Melanocyte of skin (primary cell): ENCODE measurements around the gene VAMP2. TPM values are rescaled to one million over a fixed set of nuclear protein-coding genes. Genes with fewer than 3 reads are reported as not detected.

Source experiments
- total RNA-seq, 2 donors: library from RNA; depleted of rRNA; stranded (reverse); fragments of >200 nt; gene quantifications; 2 replicates each; pipeline ENCODE4 v1.2.3, GENCODE V29; 2012

VAMP2 gene
- total RNA-seq, result 1 to 10 TPM; 5.5 to 6.3 TPM

DNA sequence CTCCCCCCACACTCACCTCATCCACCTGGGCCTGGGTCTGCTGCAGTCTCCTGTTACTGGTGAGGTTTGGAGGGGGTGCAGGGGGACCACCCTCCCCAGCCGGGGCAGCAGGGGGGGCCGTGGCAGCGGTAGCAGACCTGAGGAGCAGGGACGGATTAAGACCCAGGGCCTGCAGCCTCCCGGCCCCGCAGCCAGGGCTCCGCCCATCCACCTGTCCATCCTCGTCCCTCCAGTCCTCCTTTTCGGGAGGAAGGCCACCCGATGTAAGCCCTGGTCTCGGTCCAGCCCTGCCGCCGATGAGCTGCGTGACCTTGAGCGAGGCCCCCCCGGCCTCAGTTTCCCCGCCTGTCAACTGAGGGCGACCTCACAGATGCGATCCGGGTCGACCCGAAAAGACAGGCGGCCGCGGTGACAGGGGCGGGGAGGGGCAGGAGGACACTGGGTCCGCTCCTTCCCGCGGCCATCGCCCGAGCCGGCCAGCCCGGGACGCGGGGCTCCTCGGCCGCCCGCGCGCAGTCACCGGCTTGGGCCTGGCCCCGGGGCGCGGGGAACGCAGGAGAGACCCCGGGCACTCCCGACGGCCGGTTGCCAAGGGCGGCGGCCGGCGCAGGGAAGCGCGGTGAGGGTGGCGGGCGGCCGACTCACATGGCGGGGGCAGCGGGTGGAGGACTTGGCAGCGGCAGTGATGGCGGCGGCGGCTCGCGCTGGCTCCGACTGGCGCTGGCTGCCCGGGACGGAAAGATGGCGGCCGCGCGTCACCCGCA lies at the start of gene VAMP2:
Gene VAMP2, minus strand, starts transcription at position 716 of the 764 bp plus-strand sequence. Its CDS starts 69 bp downstream, at position 647.

GRCh38 chr17:8209907-8210760 lies 47.4 kb upstream of the VAMP2 start, which contains the start of gene AURKB:
Gene AURKB (minus strand): TSS chr17:8210575. CDS start chr17:8210224, 351 bp downstream.

DNA sequence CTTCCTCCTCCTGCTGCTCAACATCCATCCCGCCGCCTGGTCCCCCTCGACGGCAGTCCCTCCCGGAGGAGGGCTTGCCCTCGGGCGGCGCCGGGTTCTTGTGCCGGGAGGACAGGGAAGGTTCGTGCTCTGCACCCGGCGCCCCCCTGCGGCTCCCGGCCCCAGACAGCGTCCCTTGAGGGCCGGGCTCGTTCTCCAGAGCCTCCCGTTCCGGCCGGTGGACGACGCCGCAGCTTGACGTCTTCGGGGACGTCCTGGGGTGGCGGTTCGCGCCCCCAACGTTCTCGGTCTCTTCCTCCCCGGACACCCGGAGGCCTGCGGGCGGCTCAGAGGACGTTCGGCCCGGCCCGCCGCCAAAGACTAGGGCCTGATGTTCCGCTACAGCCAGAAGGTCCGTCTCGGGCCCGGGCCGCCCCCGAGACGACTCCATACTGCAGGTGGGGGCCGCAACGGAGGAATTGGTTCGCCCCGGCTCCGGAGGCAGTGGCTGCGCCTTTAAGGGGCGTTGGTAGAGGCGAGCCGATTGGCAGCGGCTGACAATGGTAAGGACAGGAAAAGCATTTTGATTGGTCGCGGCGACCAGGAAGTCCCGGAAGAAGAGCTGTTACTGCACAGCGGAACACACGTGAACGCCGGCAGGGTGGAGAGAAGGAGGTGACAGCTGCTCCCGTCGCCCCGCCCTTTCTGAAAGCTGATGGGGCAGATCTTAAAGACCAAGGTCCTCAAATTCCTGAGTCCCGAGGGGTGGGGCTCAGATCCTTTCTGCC lies 27.1 kb upstream of the VAMP2 start, which contains the start of gene BORCS6:
Gene BORCS6, minus strand, starts transcription at position 470 of the 767 bp plus-strand sequence. Its CDS starts 40 bp downstream, at position 430.

DNA sequence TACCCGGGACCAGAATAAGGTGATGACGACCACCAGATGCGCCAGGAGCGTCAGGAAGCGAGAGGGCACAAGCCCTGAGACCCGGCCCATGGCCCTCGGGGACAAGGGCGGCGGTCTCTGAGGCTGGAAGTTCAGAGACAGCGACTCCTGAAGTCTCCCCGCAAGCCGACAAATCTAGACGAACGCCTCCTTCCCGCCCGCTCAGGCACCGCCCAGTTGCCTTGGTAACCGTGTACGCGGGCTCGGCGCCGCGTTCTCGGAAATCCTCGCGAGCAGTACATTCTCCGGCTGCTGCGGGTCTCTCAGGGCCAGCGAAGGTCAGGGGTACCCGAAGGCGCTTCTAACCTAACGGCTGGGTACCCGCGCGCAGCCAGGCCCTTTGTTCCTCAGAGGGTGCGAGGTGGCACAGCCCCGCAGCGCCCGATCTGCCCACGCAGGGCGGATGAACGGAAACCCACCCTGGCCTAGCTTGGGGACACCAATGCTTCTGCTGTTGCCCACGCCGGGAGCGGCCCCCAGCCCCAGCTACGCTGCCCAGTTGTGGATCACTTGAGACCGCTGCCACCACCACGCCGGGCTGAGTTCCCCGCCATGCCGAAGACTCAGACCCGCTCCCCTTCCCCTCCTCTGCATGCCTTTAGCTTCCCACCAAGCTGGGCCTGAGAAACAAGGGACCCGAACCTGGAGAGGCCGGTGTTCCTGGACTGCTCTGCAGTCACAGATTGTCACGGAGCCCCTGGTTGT lies 13.6 kb upstream of the VAMP2 start, which contains the start of gene TMEM107:
Gene TMEM107, minus strand, starts transcription at position 184 of the 744 bp plus-strand sequence. Its CDS starts 94 bp downstream, at position 90.

GRCh38 chr17:8152112-8152775 lies 10.5 kb downstream of the VAMP2 start, which contains the start of gene PER1:
Gene PER1 (minus strand): TSS chr17:8152404. CDS start chr17:8150706, 1,698 bp downstream.

DNA sequence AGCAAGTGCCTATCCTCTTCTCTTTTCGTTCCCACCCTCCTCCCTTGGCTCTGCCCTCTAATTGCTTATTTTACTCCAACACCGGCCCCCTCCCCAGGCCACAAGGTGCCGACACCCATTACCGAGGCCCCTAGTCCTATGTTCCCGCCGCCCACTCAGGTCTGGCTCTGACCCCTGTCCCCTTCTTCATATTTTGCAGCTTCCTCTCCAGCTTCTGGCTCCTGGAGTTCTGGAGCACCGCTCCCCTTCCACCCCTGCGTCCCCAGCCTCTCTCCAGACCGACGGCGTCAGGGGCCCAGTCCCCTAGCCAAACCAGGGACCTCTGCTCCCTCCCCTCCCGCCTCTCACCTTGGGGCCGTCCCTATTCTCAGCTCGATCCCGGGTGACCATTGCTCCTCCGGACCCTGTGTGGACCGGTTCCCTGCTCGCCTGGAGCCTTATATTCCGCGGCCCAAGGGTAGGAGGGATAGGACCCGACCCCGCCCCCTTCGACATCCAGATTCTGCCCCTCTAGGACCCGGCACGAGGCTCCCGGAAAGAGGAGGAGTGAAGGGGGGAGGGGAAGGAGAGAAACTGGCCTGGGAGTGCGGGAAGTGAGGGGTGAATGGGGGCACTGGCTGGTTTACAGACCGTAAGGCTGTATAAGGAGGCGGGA lies 38.9 kb downstream of the VAMP2 start, which contains the start of gene HES7:
Gene HES7, minus strand, starts transcription at position 412 of the 655 bp plus-strand sequence. Its CDS starts 22 bp downstream, at position 390.

DNA sequence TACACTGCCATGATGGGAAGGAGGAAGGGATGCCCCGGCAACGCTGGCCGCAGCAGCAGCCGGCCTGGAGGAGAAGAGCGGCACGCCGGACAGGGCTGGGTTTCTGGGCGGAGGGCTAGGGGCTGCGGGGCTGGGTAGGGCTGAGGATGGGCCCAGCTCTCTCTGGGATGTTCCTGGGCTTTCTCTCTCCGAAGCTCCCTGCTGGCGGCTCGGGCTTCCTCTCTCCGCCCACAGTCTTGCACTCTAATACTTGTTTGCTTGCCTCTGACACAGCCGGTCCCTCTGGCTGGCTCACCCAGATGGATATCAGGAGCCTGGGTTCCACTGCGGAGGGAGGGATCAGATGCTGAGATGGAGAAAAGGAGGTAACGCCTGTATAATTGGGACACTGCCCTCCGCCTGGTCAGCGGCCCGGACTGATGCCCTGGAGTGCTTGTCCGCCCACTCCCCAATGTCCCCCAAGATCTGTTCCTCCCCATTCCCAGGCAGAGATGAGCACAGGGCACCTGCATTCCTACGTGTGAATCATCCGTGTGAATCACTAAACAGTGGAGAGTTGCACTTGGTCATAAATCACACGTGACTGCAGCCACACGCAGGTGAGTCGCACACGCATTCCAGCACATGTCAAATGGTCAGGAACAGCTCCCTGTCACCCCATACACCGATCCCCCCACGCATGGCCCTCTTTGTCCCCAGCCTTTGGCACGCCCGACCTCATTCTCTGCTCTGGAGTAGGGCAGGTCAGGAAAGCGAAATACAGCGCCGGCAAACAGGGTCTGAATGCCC lies 44.6 kb downstream of the VAMP2 start, which contains the start of gene ALOXE3:
Gene ALOXE3, minus strand, starts transcription at position 535 of the 789 bp plus-strand sequence. Its CDS starts 524 bp downstream, at position 11.

Other genes starting within 250 kb of the VAMP2 start
- gene RNF227, start 246.7 kb downstream of the VAMP2 start, total RNA-seq, result 1 to 10 TPM in 1 of 2 donors, under 1 TPM in 1; 1.00 to 1.7 TPM
- gene KCNAB3, start 233.1 kb downstream of the VAMP2 start, total RNA-seq, result under 1 TPM; under 0.01 to 0.69 TPM
- gene TRAPPC1, start 231.0 kb downstream of the VAMP2 start, total RNA-seq, result 10 to 100 TPM; 41.3 to 48.6 TPM
- 10 to 100 TPM; 22.3 to 24.8 TPM for gene CNTROB, start 230.7 kb downstream of the VAMP2 start, total RNA-seq
- 1 to 10 TPM in 1 of 2 donors, not detected in 1; 1.4 TPM for gene GUCY2D, start 160.3 kb downstream of the VAMP2 start, total RNA-seq
- under 1 TPM in 1 of 2 donors, not detected in 1; under 0.01 TPM for gene ALOX15B, start 123.9 kb downstream of the VAMP2 start, total RNA-seq
- not detected for gene ALOX12B, start 75.2 kb downstream of the VAMP2 start, total RNA-seq
- not detected for gene ALOXE3, start 44.4 kb downstream of the VAMP2 start, total RNA-seq
- gene HES7, start 38.8 kb downstream of the VAMP2 start, total RNA-seq, result under 1 TPM in 1 of 2 donors, not detected in 1; 0.67 TPM
- gene PER1, start 10.5 kb downstream of the VAMP2 start, total RNA-seq, result 10 to 100 TPM; 22.0 to 25.5 TPM
- gene TMEM107, start 13.4 kb upstream of the VAMP2 start, total RNA-seq, result 10 to 100 TPM; 24.1 to 32.0 TPM
- gene BORCS6, start 27.2 kb upstream of the VAMP2 start, total RNA-seq, result 1 to 10 TPM; 6.3 to 8.9 TPM
- 10 to 100 TPM; 23.7 to 88.6 TPM for gene AURKB, start 47.6 kb upstream of the VAMP2 start, total RNA-seq
- gene CTC1, start 85.1 kb upstream of the VAMP2 start, total RNA-seq, result 1 to 10 TPM; 5.0 to 5.5 TPM
- 10 to 100 TPM; 44.7 to 78.3 TPM for gene PFAS, start 86.3 kb upstream of the VAMP2 start, total RNA-seq
- 10 to 100 TPM in 1 of 2 donors, 1 to 10 TPM in 1; 8.3 to 14.0 TPM for gene RANGRF, start 125.7 kb upstream of the VAMP2 start, total RNA-seq
- 1 to 10 TPM in 1 of 2 donors, under 1 TPM in 1; 0.67 to 1.4 TPM for gene SLC25A35, start 132.5 kb upstream of the VAMP2 start, total RNA-seq
- gene ARHGEF15, start 147.3 kb upstream of the VAMP2 start, total RNA-seq, result not detected
- not detected for gene ODF4, start 176.9 kb upstream of the VAMP2 start, total RNA-seq
- gene RPL26, start 220.2 kb upstream of the VAMP2 start, total RNA-seq, result 1,000 to 10,000 TPM; 1,114 to 1,797 TPM
- gene RNF222, start 234.9 kb upstream of the VAMP2 start, total RNA-seq, result not detected